ENCODE measurements around the gene KLK4.
A peak's percentile ranks its signal among the peaks of the same experiment; 100 is the strongest.

Gene KLK4, protein sequence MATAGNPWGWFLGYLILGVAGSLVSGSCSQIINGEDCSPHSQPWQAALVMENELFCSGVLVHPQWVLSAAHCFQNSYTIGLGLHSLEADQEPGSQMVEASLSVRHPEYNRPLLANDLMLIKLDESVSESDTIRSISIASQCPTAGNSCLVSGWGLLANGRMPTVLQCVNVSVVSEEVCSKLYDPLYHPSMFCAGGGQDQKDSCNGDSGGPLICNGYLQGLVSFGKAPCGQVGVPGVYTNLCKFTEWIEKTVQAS

DNA sequence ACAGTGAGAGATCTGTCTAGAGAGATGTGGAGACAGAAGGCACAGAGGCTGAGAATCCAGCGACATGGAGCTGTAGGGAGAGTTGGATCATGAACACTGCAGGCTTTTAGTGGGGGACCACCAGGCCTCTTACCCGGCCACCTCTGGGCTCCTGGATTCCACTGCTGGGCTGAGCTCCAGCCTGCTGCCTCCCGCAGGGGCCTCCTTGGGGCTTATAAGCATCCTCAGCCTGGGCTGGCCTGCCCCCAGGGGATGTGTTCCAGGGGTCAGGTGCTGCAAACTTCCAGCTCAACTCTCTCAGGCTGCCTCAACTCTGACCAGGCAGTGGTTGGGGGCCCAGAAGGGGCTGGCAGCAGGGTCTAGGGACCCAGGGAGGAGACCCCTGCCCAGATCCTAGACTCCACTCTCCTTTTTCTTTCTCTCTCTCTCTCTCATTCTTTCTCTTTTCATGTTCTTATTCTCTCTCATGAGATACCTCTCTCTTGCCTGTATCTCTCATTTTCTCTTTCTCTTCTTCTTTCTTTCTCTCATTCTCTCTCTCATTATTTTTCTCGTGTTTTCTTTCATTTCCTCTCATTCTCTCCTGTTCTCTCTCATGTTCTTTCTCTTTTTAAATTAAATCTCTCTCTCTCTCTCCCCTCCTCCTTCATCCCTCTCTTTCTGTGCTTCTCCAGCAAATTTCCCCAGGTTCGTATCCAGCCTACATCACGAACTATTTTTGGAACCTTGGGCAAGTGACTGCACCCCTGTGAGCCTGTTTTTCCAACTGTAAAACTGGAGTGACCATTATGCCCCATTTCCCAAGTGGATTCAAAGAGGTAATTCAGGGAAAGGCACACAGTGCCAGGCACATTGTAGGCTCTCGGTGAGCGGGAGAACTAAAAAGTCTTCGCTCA lies at the start of gene KLK4:
KLK4 (minus strand) TSS at position 190 of the 896 bp plus-strand sequence. CDS start 657 bp downstream, outside the sequence.
- DNase-seq (ENCODE audit: low spot score): no peak

DNA sequence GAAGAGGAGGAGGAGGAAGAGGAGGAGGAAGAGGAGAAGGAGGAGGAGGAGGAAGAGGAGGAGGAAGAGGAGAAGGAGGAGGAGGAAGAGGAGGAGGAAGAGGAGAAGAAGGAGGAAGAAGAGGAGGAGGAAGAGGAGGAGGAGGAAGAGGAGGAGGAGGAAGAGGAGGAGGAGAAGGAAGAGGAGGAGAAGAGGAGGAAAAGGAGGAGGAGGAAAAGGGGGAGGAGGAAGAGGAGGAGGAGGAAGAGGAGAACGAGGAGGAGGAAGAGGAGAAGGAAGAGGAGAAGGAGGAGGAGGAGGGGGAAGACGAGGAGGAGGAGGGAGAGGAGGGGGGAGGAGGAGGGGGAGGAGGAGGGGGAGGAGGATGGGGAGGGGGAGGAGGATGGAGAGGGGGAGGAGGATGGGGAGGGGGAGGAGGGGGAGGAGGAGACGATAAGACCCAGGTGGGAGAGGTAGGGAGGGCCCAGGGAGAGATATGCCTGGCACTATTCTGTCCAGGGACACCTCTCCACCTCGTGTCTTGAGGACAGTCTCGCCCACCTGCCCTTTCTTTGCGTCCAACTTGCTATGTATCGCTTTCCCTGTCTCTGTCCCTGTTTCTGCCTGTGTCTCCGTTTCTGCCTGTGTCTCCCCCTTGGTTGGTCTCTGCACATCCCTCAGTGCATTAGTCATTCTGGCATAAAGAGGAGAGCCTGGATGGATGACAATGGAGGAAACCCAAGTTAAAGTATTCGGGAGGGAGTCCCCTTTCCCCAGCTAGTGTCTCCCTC lies 48.7 kb upstream of the KLK4 start:
- DNase-seq (ENCODE audit: low spot score): no peak

DNA sequence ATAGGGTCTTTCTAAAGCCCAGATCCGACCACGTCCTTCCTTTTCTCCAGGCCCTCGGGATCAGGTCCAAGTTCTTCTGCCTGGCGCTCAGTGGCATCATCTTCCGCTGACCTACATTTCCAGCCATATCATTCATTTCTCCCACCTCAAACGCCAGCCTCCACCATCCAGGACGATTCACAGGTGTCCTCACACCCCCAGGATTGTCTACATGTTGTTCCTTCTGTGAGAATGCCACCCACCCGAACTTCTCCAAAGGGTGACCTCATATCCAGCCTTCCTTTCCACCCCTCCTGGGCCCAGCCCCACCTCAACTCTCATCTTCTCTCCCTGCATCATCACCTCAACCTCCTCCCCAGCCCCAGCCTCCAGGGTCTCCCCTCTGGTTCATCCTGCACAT lies 46.4 kb upstream of the KLK4 start:
- no peak for DNase-seq (ENCODE audit: low spot score)

DNA sequence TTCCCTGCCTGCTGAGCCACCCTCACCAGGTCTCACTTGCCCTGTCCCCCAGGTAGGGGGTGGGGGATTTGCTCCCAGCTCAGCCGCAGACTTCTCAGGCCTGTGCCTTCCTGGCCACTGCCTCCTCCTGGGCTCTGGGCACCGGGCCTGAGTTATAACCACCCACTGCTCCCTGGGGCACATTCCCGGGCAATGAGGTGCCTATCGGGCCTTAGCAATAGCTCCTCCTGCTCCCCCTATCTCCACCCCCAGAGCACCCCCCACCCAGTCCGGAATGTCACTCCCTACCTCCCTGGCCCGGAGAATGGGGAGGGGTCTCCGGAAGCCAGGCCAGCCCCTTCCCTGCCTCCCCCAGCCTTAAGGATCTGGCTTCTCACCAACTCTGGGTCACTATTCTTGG lies 41.7 kb upstream of the KLK4 start, which contains the start of gene KLK5:
KLK5 (minus strand) TSS at position 129 of the 400 bp plus-strand sequence. CDS start 381 bp downstream, outside the sequence.
- DNase-seq (ENCODE audit: low spot score): no peak

DNA sequence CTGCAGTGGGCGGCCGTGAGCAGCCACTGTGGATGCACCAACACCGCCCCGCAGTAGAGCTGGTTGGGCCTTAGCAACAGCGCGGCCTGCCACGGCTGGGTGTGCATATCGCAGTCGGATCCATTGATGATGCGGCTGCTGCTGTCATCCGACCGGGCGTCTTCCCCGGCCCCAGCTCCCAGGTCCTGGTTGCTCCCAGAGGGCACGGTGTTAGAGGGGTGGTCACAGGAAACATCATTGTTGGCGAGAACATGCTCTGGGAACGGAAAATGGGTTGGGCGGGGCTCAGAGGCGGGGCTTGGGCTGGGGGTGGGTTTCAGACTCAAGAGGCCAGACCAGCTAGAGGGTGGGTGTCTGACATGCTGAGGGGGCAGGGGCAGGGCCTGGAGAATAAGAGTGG lies 38.7 kb upstream of the KLK4 start:
- DNase-seq (ENCODE audit: low spot score): no peak

DNA sequence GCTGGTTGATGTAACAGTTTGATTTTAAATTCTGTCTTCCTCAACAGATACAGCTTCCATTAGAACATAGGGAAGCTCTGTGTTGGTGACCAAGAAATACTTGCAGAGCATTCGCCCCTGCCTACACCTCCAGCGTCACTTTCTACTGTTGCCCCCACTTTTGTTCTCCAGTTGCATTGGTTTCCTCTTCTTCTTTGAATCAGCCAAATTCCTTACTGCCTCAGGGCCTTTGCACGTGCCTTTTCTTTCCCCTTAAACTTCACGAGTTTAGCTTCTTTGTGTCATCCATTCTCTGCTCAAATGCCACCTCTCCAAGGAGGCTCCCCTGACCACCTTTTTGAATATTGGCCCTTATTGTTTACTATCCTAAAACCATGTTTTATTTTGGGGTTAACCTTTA lies 35.9 kb upstream of the KLK4 start:
- no peak for DNase-seq (ENCODE audit: low spot score)

DNA sequence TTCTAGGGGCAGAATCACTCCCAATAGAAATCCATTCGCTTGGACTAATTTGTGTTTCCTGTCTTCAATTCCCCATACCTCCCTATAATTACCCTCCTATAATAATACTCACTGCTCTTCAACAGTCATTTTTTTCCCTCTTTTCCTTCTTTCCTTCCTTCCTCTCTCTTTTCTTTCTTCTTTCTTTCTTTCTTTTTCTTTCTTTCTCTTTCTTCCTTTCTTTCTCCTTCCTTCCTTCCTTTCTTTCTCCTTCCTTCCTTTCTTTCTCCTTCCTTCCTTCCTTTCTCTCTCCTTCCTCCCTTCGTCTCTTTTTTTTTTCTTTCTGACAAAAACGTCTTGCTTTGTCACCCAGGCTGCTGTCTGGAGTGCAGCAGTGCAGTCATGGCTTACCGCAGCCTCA lies 33.6 kb upstream of the KLK4 start:
- no peak for DNase-seq (ENCODE audit: low spot score)

DNA sequence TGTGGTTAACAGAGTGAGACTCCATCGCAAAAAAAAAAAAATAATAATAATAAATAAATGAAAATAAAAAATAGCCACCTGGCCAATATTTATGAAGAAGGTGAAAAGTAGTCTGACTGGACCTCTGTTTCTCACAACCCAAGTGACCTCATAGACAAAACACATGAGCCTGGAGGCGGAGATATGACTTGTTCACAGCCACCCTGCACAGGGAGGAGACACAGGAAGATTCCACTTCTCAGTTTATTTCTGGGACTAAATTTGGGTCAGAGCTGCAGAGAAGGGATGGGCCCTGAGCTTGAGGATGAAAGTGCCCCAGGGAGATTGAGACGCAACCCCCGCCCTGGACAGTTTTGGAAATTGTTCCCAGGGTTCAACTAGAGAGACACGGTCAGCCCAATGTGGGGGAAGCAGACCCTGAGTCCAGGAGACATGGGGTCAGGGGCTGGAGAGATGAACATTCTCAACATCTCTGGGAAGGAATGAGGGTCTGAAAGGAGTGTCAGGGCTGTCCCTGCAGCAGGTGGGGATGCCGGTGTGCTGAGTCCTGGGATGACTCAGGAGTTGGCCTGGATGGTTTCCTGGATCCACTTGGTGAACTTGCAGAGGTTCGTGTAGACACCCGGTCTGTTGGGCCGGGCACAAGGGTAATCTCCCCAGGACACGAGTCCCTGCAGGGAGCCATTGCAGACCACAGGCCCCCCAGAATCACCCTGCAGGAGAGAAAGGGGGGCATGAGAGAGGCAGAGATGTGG lies 32.1 kb upstream of the KLK4 start:
- DNase-seq (ENCODE audit: low spot score): no peak

DNA sequence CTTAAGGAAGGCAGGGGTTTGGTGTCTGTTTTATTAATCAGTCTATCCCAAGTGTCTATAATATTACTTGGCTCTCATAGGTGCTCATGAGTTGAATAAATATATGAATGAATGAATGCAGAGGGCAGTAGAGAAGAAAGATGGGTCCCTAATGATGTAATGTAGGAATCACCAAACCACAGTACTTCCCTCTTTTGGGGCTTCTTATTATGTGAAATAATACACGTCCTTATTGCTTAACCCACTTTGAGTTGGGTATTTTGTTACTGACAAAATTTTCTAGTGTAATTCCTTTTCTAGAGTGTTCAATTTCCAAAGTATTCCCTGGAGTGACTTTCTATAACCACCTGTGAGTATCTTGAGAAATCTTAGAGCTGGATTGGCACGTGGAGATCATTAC lies 28.4 kb upstream of the KLK4 start:
- DNase-seq (ENCODE audit: low spot score): no peak

DNA sequence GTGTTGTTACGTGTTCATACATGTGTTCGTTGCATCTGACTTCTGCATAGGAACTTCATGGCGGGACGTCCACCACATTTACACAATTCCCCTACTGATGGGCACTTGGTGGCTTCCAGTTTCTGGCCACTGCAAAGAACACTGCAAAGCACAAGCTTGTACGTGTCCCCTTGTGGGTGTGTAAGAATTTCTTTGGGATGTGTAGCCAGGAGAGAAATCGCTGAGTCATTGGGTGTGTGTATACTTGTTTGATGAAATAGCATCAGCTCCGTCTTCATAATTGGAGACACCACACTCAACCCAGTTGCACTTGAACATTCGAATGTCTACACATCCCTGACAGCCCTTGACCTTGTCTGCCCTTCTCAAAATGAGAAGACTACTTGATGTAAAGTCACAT lies 22.4 kb upstream of the KLK4 start:
- DNase-seq (ENCODE audit: low spot score): no peak

DNA sequence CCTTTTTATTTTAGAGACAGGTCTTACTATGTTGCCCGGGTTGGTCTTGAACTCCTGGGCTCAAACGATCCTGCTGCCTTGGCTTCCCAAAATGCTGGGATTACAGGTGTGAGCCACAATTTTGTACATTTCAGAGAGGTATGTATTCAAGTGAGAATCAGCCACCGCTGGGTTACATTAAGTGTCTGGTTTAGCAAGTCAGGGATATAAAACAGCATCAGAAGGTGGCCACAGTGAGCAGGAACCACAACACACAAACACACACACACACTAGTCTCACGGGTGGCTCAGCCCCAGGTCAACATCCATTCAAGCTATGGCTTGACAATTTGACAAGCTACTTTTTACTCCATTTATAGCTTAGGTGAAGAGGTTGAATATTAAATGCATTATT lies 21.5 kb upstream of the KLK4 start:
- DNase-seq (ENCODE audit: low spot score): no peak

DNA sequence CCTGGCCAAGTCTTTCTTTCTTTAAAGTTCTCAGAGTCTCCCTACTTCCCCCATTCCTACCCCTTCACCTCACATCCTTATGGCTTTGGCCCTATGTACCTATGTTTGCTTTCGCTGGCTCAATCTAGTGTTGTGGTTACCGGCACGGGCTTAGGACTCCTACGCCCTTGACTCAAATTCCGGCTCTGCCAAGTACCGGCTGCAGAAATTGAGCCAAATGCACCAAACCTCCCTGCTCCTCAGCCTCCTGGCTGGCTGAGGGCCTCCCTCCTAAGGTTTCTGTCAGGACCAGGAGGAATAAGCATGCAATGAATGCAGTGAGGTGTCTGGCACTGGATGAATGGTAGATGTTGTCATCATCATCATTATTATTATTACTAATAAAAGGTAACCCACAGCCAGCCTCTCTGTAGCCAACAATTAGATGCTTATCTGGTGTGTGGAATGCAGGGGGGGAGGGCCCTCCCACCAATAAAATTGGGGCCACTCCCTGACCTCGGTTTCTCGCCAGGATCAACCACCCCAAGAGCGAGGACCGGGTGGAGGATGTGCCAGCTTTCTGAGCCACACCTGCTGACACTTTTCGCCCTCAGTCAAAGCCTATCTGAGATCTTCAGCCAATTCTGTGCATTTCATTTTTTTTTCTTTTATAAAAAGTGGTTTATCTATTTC lies 21.0 kb upstream of the KLK4 start:
- DNase-seq (ENCODE audit: low spot score): no peak

DNA sequence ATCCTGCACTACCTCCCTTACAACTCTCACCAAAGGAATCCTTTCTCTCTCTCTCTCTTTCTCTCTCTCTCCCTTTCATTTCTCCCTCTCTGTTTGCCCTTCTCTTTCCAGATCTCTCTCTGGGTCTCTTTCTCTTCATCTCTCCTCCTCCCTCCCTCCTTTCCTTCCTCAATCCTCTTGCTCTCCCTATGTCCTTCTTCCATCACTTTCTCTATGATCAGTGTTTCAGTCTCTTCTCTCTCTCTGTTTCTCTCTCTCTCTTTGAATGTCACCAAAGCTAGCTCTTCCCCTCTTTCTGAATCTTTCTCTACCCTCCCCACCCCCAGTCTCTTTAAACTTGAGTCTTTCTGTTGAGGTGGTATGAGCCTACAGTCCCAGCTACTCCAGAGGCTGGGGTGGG lies 19.8 kb upstream of the KLK4 start:
- DNase-seq (ENCODE audit: low spot score): no peak

DNA sequence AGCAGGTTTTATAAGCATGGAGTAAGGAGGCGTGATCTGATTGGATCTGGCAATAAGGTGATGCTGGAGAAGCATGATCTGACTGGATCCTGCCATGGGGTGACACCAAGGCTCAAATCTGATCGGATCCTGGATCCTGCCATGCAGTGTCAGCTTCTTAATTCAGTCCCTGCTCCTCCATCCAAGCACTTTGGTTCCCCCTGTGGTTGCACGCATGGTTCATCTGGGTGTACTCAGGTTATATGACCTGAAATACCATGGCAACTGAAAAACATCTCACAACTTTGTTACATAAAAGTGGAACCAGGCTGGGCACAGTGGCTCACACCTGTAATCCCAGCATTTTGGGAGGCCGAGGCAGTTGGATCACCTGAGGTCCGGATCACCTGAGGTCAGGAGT lies 17.6 kb upstream of the KLK4 start:
- no peak for DNase-seq (ENCODE audit: low spot score)

DNA sequence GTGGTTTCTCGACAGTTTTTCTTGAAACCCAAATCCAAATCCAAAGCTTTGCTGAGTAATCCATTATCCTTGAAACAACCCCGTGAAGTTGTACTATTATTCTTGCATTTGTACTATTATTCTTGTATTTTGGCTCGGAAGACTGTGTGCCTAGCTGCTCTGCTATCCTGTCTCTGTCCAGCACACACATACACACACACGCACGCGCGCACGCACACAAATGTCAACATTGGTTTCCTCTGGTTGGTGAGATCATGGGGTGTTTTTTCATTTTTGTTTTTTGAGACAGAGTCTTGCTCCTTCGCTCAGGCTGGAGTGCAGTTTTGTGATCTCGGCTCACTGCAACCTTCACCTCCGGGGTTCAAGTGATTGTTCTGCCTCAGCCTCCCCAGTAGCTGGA lies 14.9 kb upstream of the KLK4 start:
- no peak for DNase-seq (ENCODE audit: low spot score)

DNA sequence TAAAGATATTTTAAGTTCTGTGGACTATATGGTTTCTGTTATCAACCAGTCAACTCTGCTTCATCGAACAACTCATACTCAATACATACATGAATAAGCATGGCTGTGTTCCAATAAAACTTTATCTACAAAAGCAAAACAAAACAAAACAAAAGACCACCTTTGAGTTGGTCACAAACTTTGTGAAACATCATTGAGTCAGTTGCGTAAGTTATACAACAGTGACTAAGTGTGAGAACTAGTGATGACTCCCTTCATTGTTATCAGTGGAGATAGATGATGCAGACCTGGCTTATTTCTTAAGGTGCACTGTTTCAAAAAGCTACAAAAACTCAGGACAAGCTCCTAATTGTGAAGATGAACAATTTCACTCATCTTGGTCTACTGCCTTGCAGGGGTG lies 14.5 kb upstream of the KLK4 start:
- no peak for DNase-seq (ENCODE audit: low spot score)

DNA sequence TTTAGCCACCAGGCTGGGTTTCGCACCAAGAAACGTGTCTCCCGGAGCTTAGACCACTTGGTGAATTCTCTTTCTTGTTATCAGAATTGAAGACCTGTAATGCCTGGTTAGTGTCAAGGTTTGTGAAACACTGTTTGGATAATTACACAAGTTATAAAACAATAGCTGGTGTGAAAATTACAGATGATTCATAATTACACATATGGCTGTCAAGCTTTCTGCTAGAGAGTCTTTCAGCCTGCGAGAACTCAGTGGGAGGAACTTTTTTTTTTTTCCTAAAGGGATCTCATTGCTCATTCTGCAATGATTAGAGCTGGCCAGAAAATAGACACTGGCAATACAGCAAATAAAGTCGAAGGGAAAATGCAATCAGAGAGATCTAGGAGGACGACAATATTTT lies 13.4 kb upstream of the KLK4 start:
- no peak for DNase-seq (ENCODE audit: low spot score)

DNA sequence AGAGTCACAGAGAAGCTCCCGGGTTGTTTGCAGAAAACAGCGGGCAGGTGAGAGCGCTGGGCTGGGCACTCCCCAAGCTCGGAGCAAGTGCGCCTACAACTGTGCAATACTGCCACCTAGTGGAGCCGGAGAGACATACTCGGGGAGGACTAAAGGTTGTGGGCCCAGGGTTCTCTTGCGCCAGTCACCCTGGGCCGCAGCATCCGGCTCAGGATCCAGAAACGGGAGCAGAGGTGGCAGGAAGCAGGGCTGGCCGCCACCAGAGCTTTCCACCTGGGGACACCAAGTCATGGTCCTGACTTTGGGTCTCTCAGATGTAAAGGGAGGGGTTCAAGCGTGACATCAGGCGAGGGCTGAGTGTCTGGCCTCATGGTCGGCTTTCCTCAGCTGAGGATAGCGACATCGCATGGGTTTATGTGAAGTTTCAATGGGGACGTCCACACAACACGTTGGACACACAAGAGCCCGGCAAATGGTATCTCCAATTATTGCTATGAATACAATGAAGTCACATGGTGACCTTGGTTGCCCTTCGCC lies 11.2 kb upstream of the KLK4 start:
- peak; percentile 87 for DNase-seq (ENCODE audit: low spot score)

DNA sequence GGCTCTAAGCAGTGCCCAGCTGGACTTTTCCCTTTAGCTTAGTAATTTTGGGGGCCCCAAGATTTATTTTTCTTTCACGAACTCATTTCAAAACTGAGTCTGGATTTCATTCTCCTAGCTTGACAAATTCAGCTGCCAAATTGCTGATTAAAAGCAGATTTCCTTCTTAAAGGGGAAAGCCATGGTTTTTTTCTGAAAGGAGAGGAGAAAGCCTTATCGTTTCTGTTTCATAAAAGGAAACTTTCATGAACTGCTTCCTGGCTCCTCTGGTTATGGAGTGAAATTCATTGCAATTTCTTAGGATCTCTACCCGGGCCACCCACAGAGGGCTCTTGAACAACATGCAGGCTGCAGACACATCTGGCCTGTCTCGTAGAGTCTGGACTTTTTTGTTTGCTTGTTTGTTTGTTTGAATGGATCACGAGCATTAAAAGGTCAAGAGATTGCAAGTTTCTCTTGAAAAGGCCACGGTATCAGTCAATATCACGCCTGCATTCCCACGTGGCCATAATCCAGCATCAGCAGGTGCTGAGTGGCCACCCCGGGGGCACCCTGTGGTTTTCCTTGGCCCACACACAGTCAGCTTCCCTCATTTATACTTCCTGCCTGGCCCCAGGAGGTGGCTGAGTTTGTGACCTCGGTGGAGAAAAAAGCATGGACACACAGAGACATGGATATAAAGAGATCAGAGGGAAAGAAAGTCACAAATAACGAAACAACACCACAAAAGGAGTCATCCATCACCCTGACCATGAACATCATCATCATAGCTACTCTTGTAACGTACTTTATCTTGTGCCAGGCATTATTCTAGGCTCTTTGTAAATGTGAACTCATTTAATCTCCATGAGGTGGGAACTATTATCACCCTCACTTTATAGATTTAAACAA lies 10.5 kb upstream of the KLK4 start:
- DNase-seq (ENCODE audit: low spot score): no peak

DNA sequence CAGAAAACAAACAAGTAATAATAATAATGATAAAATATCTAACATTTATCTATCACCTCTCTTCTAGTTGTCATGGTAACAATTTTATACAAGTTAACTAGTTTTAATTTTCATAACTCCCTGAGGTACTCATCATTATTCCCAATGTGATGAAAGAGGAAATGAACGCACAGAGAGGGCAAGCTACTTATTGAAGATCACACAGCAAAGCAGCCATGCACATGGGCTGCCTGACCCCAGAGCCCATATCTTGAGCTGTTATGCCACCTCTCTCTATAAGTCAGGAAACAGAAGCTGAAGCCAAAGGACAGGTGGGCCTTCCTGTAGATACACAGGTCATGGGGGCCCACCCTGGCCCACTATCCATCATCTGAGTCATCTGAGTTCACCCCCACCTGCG lies 4.9 kb upstream of the KLK4 start:
- DNase-seq (ENCODE audit: low spot score): no peak

Data from activated CD4-positive, alpha-beta T cell treated with anti-CD3 and anti-CD28 coated beads, Interleukin-2, Interleukin-4, amounts not matched to agents 100 ng/mL and 50 ng/mL, durations not matched to agents 16 hours and 8 hours (primary cell).